ENCODE results near the gene JADE2.
"Not testable (repeated sequence)": the region's sequence is repeated elsewhere in the genome, so short reads cannot be mapped to it uniquely, and the experiment has no call there.

Gene JADE2

DNA sequence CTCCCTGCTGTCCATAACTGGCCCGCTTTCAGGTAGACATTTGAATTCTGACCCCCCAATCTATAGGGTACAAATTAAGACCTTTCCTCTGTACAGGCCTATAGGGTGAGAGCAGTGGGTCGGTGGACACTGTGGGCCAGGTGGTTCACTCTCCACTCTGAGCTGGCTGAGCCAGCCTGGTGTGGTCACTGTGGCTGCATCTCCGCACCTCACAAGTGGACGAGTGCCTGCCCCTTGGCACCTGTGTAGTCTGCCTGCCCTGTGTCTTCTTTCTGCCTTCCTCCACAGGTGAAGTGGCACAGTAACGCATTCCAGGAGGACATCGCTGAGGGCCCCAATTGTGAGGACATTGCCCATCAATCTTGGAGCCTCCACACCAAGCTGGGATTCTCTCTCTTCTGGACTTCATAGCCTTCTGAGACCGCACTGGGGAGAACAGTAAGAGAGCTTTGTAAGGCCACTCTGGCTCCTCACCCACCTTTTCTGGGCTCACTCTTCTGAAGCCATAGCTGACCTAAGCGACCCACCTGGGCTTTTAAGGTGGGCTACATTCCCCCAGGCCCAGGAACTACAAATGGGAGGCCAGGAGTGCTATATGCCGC, 33.5 kb upstream of the JADE2 start:
- DNase-seq (ENCODE audit: low read depth) = no peak
- TF ChIP-seq, protein P1, sequence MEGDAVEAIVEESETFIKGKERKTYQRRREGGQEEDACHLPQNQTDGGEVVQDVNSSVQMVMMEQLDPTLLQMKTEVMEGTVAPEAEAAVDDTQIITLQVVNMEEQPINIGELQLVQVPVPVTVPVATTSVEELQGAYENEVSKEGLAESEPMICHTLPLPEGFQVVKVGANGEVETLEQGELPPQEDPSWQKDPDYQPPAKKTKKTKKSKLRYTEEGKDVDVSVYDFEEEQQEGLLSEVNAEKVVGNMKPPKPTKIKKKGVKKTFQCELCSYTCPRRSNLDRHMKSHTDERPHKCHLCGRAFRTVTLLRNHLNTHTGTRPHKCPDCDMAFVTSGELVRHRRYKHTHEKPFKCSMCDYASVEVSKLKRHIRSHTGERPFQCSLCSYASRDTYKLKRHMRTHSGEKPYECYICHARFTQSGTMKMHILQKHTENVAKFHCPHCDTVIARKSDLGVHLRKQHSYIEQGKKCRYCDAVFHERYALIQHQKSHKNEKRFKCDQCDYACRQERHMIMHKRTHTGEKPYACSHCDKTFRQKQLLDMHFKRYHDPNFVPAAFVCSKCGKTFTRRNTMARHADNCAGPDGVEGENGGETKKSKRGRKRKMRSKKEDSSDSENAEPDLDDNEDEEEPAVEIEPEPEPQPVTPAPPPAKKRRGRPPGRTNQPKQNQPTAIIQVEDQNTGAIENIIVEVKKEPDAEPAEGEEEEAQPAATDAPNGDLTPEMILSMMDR (IDR thresholded peaks at IDR 0.05; ENCODE audit: insufficient read depth, low read depth, low read length, missing control alignments) = no peak
- no peak overlapping the region for H3K4me3 ChIP-seq (ENCODE audit: low read depth, low read length)

DNA sequence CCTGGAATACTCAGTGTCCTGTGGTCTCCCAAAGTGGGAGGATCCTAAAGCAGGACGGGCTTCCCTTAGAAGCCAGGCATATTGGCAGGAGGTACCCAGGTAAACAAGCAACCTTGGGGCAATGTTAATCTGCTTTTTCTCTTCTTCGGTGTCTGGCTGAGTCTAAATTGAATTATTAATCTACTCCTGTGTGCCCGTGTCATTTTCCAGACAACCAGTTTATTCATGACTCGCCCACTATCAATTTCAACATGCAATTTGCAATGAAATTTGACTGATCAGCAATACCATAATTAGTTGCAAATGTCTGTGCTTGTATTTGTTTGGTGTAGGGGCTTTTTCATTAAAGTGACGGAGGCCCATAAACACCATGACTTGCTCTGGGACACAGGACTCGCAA, 32.9 kb upstream of the JADE2 start:
- TF ChIP-seq, protein P1 (IDR thresholded peaks at IDR 0.05; ENCODE audit: insufficient read depth, low read depth, low read length, missing control alignments) = no peak
- no peak overlapping the region for H3K4me3 ChIP-seq (ENCODE audit: low read depth, low read length)
- DNase-seq (ENCODE audit: low read depth) = no peak

DNA sequence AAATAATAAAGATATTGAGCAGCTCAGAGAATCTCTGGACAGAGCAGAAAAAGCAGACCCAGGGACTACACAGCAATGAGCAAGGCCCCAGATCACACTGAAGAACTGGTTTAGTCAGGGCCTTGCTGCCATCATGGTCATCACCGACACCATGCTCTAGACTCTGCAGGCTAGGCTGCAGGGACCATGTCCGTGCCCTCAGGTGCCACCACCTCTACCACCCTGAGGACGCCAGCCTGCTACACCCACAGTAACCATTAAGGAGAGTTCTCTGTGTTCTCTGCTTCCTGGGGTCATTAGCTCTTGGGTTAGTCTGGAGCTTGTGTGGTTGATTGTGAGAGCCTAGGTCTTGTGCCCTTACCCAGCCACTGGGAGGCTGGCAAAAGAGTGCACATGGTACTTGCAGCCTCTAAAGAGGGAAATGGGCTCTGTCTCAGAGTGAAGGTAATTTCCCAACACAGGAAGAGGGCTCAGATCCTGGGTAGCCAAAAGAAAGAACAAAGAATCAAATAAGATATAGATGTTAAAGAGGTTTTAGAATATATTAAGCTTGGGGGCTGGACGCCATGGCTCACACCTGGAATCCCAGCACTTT, 31.9 kb upstream of the JADE2 start:
- TF ChIP-seq, protein P1 (IDR thresholded peaks at IDR 0.05; ENCODE audit: insufficient read depth, low read depth, low read length, missing control alignments) = no peak
- no peak overlapping the region for H3K4me3 ChIP-seq (ENCODE audit: low read depth, low read length)
- peak; percentile 27 for DNase-seq (ENCODE audit: low read depth)

DNA sequence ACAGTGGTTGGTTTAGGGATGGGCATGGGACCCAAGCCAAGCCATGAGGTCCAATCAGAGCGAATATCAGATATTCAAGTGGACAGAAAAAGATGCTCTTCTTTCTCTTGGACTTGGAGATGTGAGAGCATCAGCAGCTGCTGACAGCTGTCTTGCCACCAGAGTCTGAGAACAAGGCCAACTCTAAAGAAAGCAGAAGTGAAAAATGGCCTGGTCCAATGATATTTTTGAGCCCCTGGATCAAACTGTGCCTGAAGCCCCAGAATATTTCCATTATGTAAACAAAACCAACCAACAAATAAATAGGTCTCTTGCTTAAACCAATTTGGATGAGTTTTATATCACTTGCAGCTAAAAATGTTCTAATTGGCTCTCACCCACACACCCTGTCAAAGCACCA, 30.7 kb upstream of the JADE2 start:
- H3K4me3 ChIP-seq (ENCODE audit: low read depth, low read length) = no peak overlapping the region
- peak; percentile 57 for DNase-seq (ENCODE audit: low read depth)
- TF ChIP-seq, protein P1 (IDR thresholded peaks at IDR 0.05; ENCODE audit: insufficient read depth, low read depth, low read length, missing control alignments) = no peak

DNA sequence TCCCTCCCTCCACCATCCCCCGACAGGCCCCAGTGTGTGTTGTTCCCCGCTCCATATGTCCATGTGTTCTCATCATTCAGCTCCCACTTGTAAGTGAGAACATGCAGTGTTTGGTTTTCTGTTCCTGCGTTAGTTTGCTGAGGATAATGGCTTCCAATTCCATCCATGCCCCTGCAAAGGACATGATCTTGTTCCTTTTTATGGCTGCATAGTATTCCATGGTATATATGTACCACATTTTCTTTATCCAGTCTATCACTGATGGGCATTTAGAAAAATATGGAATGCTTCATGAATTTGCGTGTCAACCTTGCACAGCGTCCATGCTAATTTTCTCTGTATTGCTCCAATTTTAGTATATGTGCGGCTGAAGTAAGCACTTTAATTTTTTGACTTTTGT, 25.6 kb upstream of the JADE2 start:
- not testable (repeated sequence) for H3K4me3 ChIP-seq (ENCODE audit: low read depth, low read length); DNase-seq (ENCODE audit: low read depth)

DNA sequence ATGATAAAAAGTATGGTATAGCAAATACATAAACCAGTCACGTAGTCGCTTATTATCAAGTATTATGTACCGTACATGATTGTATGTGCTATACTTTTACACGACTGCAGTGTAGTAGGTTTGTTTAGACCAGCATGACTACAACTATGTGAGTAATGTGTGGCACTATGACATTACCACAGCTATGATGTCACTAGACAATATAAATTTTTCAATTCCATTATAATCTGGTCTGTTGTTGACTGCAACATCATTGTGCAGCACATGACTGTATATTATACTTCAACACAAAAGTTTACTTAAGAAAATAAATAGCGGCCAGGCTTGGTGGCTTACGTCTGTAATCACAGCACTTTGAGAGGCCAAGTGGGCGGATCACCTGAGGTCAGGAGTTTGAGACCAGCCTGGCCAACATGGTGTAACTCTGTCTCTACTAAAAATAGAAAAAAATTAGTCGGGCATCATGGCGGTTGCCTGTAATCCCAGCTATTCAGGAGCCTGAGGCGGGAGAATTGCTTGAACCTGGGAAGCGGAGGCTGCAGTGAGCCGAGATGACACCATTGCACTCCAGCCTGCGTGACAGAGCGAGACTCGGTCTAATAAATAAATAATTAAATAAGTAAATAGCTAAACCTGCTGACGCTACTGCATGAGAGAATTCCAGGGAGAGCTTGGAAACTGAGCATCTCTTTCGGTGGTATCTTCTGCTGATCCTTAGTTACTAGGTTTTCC, 24.6 kb upstream of the JADE2 start:
- TF ChIP-seq, protein P1 (IDR thresholded peaks at IDR 0.05; ENCODE audit: insufficient read depth, low read depth, low read length, missing control alignments) = no peak
- DNase-seq (ENCODE audit: low read depth) = no peak
- H3K4me3 ChIP-seq (ENCODE audit: low read depth, low read length) = no peak overlapping the region

DNA sequence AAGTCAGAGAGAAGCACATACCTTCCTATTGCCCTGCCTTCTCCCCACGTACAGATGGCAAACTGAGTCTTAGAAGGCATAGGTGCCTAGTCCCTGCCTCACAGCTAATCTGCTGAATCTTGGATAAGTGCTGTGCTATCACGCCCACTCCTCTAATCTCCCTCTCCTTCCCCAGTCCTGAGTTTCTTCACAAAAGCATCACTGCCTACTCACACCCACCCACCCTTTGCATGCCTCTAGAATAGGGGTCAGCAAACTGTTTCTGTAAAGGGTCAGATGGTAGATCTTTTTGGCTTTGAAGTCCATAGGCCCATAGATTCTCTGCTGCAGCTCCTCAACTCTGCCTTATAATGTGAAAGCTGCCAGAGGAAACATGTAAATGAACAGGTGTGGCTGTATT, 23.2 kb upstream of the JADE2 start:
- no peak for DNase-seq (ENCODE audit: low read depth)
- no peak overlapping the region for H3K4me3 ChIP-seq (ENCODE audit: low read depth, low read length)
- TF ChIP-seq, protein P1 (IDR thresholded peaks at IDR 0.05; ENCODE audit: insufficient read depth, low read depth, low read length, missing control alignments) = no peak

Measured in GM12865 (cell line).